Measurements from ENCODE around the gene LTC4S. TPM values are rescaled to one million over a fixed set of nuclear protein-coding genes. Genes with fewer than 3 reads are reported as not detected.
A peak's percentile ranks its signal among the peaks of the same experiment; 100 is the strongest.
"Not testable (repeated sequence)": the region's sequence is repeated elsewhere in the genome, so short reads cannot be mapped to it uniquely, and the experiment has no call there.

Gene LTC4S
- total RNA-seq, 4 donors from 2014 or later: 7.5 to 8.8 (median 8.2) TPM; not detected in 1

- no peaks in the 10 kb centered on the region for H3K27me3 ChIP-seq
- H3K4me1 ChIP-seq: peaks cover 0 to 19% (median 5%) of the 10 kb centered on the region in 3 donors
- no peak overlapping the region for H3K4me3 ChIP-seq
- H3K9me3 ChIP-seq: no peaks in the 10 kb centered on the region
- ATAC-seq: no peak
- WGBS, 2 donors (ENCODE audit: low coverage in 1 of 2): 80 to 87% methylated on average over 1 to 3 of the region's 7 CpGs
- H3K36me3 ChIP-seq: no peaks in the 10 kb centered on the region
- TF ChIP-seq, protein P1, sequence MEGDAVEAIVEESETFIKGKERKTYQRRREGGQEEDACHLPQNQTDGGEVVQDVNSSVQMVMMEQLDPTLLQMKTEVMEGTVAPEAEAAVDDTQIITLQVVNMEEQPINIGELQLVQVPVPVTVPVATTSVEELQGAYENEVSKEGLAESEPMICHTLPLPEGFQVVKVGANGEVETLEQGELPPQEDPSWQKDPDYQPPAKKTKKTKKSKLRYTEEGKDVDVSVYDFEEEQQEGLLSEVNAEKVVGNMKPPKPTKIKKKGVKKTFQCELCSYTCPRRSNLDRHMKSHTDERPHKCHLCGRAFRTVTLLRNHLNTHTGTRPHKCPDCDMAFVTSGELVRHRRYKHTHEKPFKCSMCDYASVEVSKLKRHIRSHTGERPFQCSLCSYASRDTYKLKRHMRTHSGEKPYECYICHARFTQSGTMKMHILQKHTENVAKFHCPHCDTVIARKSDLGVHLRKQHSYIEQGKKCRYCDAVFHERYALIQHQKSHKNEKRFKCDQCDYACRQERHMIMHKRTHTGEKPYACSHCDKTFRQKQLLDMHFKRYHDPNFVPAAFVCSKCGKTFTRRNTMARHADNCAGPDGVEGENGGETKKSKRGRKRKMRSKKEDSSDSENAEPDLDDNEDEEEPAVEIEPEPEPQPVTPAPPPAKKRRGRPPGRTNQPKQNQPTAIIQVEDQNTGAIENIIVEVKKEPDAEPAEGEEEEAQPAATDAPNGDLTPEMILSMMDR (IDR thresholded peaks at IDR 0.05): no peak
- TF ChIP-seq POLR2AphosphoS5 (IDR thresholded peaks at IDR 0.05): no peak
- TF ChIP-seq POLR2A (IDR thresholded peaks at IDR 0.05): no peak
- TF ChIP-seq EP300 (IDR thresholded peaks at IDR 0.05): no peak
- no peak overlapping the region for H3K27ac ChIP-seq
Observed at GRCh38 chr5:179788193-179788854, 5.5 kb upstream of the LTC4S start.

- H3K27me3 ChIP-seq, H3K36me3 ChIP-seq, ATAC-seq, H3K9me3 ChIP-seq, H3K27ac ChIP-seq, H3K4me3 ChIP-seq: not testable (repeated sequence)
- peaks cover 0 to 29% (median 14%) of the 10 kb centered on the region in 3 donors for H3K4me1 ChIP-seq
- WGBS, 2 donors (ENCODE audit: low coverage in 1 of 2): 89 to 91% methylated on average over 2 to 8 of the region's 9 CpGs
Observed at GRCh38 chr5:179789278-179789677, 4.5 kb upstream of the LTC4S start.

DNA sequence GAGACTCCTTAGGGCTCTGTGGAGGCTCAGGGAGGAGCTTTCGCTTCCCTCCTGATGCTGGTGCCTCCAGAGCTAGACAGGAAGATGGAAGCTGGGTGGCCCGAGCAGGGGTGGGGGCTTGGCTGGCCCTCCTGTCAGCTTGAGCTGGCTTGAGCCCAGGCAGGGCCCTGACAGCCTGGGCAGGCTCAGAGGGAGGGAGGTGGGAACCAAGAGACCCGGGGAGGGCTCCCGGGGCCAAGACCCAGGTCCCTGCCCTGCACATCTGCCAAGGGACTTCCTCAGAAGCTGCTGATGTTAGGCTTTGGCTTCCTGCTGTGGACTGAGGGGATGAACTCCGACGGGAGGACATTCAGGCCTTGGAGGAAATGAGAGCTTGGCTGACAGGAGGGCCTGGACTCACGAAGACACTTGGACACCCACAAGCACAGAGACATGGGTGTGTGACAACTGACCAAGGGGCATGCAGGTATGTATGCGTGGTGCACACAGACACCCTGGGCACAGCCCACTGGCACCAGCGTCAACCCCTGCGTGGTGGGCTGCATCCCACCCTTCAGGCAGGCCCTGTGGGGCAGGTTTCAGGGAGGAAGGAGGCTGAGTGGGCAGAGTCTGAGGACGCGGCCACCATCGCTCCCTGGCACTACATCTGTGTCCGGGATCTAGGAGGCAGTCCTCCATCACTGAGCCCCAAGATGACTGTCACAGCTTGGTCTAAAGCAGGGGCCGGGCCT lies 1.7 kb upstream of the LTC4S start:
- peak overlapping the region in 3 of 4 donors; percentile 65 to 90 (median 89) for H3K27ac ChIP-seq
- H3K4me1 ChIP-seq: peaks cover 0 to 56% (median 22%) of the 10 kb centered on the region in 3 donors
- H3K4me3 ChIP-seq: no peak overlapping the region
- ATAC-seq: no peak
- H3K9me3 ChIP-seq: no peaks in the 10 kb centered on the region
- H3K27me3 ChIP-seq: no peaks in the 10 kb centered on the region
- peaks cover 0 to under 1% of the 10 kb centered on the region in 2 donors for H3K36me3 ChIP-seq
- WGBS, 2 donors (ENCODE audit: low coverage in 1 of 2): 81% methylated on average over 5 of the region's 15 CpGs; no CpG with 5 or more reads in 1 of the 2 donors
- no peak for TF ChIP-seq POLR2AphosphoS5 (IDR thresholded peaks at IDR 0.05)
- TF ChIP-seq, protein P1 (IDR thresholded peaks at IDR 0.05): no peak
- no peak for TF ChIP-seq EP300 (IDR thresholded peaks at IDR 0.05)
- TF ChIP-seq POLR2A (IDR thresholded peaks at IDR 0.05): no peak

DNA sequence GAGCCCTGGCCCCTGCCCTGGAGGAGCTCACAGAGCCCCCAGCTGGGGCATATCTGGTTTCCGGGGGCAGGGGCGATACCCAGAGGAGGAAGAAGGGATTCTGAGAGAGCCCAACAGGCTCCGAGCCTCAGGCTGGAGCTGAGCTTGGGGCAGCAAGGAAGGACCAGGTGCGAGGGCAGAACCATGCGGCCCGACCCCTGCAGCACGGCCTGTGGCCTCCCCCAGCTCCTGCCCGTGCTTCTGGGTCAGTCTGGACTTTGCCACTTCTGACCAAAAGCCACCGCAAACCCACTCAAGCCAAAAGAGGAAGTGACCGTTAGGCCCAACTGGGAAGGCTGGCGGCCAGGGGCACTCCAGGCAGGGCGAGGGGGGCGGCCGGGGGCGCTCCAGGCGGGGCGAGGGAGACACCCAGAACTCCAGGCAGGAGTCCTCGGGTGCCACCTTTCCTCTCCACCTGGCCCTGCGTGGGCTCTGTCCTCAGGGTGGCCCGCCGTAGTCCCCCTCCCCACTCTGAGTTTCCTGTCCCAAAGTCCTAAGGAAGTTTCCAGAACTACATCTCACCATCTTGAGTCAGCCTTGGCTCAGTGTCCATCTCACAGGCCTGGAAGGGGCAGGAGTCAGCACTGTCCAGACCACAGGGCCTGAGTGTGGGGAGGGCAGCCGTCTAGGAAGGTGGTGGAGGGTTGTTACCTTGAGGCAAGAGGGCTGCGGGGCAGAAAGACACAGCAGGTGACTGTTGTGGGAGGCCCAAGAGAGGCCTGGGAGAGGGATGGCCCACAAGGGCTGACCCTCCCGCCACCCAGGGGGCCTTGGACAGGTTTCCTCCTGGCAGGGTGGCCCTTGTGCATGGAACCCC lies 946 bp upstream of the LTC4S start:
- no peak for ATAC-seq

More for the DNA sequence above, 946 bp upstream of the LTC4S start:
- Histone ChIP-seq H3K9me3 (no peaks in the 10 kb centered on the region), H3K4me3 (no peak overlapping the region), H3K36me3 (peaks cover 0 to 8% of the 10 kb centered on the region in 2 donors), H3K4me1 (peaks cover 0 to 63% (median 22%) of the 10 kb centered on the region in 3 donors), H3K27me3 (no peaks in the 10 kb centered on the region), H3K27ac (peak overlapping the region in 3 of 4 donors; percentile 65 to 90 (median 89))
- WGBS, 2 donors (ENCODE audit: low coverage in 1 of 2): 90% methylated on average over 2 of the region's 24 CpGs; no CpG with 5 or more reads in 1 of the 2 donors
- TF ChIP-seq, protein P1 (IDR thresholded peaks at IDR 0.05): no peak
- no peak for TF ChIP-seq EP300 (IDR thresholded peaks at IDR 0.05)
- no peak for TF ChIP-seq POLR2A (IDR thresholded peaks at IDR 0.05)
- TF ChIP-seq POLR2AphosphoS5 (IDR thresholded peaks at IDR 0.05): no peak
